Mucosa of gallbladder (tissue), 1 donor: Measurements from ENCODE around the gene HIPK4. TPM values are rescaled to one million over a fixed set of nuclear protein-coding genes. Genes with fewer than 3 reads are reported as not detected.
"Not testable (repeated sequence)": the region's sequence is repeated elsewhere in the genome, so short reads cannot be mapped to it uniquely, and the experiment has no call there.

Experiments
- DNase-seq: peaks from one replicate; pipeline ENCODE4 v3.0.0-alpha.2; 2020; ENCODE audit warnings: low spot score
- total RNA-seq: library from RNA; stranded (reverse); gene quantifications from one replicate; pipeline ENCODE4 v1.2.1, GENCODE V29; 2021
- donor health status: DM: no; HTN: no; CAD: no.

HIPK4 gene
- total RNA-seq, 1 donor from 2014 or later, result not detected

DNA sequence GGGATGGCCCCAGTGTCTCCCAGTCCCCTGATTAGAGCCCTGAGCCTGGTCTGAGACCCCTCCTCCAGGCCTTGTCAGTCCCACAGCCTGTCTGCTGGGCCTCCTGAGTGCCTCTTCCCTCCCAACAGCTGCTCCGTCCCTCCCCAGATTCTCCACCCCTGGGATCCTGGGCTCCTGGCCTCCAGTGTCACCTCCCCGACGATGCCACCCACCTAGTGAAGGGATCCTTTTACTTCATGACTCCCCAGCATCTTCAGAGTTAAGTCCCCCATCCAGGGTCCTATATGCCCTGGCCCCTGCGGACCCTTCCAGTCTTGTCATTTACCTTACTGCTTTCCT, 27.6 kb upstream of the HIPK4 start:
- no peak for DNase-seq

GRCh38 chr19:40416918-40417642, 27.1 kb upstream of the HIPK4 start:
- no peak for DNase-seq

DNA sequence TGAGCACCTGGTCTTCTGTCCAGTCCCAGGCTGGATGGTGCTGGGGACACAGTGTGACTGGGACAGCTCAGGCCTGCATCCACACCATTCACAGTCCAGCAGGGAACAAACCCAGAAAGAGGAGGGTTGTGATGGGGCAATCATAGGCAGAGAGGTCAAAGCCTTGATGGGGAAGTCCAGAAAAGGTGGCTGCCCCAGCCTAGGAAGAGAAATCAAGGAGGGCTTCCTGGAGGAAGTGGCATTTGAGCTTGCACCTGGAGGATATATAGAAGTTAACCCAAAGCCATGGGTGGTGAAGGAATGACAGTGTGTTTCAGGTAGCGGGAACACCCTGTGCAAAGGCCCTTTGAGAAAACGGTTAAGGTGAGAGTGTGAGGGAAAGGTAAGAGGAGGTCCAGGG, 25.8 kb upstream of the HIPK4 start:
- no peak for DNase-seq

DNA sequence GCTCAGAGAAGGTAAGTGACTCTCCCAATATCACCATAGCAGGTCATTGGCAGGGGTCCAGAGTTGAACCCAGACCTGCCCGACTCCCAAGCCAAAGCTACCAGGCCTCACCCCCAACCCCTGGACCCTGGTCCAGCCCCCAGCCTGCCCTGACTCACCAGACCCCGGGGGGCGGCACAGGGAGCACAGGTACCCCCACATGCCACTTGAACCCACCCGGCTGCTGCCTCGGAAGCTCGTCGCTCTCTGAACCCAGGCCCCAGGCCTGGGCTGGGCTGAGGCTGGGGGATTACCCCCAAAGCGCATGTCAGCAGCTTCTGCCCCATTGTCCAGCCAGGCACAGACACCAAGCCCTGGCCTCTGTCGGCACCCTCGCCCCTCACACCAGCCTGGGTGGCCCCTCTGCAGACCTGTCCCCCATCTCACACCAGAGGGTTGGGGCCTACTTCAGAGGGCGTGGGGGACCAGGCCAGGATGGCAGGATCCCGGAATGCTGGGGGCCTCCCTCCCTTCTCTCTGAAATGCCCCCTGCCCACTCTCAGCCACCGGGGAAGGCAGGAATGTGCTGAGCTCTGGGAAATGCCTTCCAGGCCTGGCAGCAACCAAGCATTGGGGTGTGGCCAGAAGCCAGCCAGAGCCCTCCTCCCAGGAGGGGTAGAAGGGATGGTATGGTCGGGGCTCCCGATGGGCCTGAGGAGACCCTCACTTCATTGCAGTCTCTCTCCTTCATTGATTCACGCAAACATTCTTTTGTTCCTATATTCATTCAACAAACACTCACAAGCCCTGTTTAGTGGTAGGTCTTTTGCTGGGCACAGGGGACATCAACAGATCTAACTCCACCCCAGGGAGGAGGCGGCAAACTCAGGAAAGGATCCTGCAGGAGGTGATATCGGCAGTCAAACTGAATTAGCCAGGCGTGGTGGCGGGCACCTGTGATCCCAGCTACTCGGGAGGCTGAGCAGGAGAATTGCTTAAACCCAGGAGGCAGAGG, 24.9 kb upstream of the HIPK4 start:
- no peak for DNase-seq

DNA sequence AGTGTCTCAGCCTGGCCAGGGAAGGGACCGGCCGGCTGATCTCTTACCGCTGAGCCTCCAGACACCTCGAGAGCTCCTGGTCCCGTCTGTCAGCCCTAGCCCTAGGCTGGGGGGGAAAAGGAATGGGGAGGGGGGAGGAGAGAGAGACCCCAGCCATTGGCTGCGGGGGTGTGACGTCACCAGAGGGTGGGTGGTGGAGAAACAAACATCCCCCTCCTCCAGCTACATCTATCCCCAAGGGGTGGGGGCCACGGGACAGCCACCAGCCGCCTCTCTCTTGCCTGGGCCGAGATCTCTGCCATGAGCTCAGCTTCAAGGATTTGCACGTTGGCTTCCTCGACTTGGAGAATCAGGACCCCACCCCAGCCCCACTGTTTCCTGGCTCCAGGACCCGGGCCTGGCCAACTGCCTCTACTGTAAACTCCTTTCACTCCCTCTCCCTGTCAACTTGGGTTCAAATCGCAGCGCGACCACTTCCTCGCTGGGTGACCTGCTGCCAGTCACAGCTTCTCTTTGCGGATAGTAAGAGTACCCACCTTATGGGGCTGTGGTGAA, 23.4 kb upstream of the HIPK4 start, which contains the start of gene PRX:
PRX (minus strand) TSS at position 88 of the 555 bp plus-strand sequence. CDS start 5,446 bp downstream, outside the sequence.
- DNase-seq, result no peak

- DNase-seq, result no peak
Measured at GRCh38 chr19:40412866-40413265, 22.9 kb upstream of the HIPK4 start.

DNA sequence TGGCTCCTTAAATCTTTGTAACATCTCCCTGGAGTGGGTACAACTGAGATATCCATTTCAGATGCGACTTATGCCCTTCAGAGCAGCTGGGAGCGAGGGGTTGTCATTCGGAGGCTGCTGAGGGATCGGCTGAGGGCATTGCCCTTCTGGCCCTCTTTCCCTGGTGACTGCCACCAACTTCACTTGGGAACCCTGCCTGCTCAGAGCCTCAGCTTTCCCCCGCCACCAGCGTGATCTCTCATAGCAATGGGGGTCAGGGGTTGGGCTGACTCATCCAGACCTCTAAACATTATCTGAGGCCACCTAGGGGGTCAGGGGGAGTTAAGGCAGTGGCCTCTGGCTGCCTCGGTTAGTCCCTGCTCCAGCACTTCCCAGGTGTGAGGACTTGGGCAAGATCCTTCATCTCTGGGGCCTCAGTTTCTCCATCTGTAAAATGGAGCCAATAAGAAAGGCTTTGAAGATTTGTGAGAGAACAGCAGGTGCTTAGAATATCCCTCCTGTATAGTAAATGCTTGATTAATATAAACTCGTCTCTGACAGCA, 22.0 kb upstream of the HIPK4 start:
- DNase-seq, result no peak

DNA sequence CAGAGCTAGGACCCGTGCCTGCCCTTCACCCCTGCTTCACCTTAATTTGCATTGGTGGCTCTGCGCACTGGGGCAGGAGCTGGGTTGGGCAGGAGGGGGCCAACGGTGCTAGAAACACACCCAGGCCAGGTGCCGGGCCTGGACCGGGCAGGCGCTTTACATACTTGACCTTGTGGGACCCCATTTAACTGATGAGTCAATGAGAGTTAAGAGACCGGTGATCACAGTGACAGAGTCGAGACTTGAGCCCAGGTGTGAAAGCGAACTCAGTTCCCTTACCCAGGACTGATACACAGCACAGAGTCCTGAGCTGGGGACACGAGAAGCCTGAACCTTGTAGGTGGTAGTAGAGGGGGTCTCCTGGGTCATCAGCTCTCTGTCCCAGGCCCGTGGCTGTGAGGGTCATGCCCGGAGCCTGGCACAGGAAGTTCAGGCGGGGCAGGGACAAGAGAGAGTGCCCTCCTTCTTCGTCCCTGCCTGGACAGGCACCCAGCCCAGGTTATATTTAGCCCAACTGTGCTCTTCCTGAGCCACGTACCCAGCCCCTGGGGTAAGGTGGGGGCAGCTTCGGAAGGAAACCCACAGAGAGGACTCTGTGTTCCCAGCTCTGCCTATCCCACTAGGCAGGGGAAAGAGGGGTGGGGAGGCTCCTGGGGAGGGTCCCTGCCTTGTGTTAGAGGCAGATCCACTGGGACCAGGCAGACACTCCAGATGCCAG, 21.3 kb upstream of the HIPK4 start:
- DNase-seq, result no peak

DNA sequence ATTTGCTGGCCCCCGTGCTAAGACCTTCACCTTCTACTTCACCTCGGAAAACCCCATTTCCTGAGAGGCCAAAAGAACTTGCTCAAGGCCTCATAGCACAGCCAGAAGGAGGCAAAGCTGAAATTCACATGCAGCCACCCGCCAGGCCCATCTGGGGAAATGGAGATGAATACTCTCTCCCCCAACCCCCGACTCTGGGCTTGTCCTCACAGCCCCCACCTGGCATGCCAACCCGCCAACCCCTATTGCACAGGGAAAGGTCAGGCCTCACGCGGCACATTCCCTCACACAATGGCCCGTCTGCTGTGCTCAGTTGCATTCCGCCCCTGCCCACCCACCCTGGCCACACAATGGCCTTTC, 20.0 kb upstream of the HIPK4 start:
- no peak for DNase-seq

DNA sequence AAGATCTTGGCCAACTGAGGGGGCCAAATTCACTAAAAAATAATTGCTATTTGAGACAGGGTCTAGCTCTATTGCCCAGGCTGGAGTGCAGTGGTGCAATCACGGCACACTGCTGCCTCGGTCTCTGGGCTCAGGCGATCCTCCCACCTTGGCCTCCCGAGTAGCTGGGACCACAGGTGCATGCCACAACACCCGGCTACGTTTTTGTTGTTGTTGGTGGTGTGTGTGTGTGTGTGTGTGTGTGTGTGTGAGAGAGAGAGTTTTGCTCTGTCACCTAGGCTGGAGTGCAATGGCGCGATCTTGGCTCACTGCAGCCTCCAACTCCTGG, 18.6 kb upstream of the HIPK4 start:
- DNase-seq, result not testable (repeated sequence)

GRCh38 chr19:40407714-40408597, 18.0 kb upstream of the HIPK4 start:
- no peak for DNase-seq

DNA sequence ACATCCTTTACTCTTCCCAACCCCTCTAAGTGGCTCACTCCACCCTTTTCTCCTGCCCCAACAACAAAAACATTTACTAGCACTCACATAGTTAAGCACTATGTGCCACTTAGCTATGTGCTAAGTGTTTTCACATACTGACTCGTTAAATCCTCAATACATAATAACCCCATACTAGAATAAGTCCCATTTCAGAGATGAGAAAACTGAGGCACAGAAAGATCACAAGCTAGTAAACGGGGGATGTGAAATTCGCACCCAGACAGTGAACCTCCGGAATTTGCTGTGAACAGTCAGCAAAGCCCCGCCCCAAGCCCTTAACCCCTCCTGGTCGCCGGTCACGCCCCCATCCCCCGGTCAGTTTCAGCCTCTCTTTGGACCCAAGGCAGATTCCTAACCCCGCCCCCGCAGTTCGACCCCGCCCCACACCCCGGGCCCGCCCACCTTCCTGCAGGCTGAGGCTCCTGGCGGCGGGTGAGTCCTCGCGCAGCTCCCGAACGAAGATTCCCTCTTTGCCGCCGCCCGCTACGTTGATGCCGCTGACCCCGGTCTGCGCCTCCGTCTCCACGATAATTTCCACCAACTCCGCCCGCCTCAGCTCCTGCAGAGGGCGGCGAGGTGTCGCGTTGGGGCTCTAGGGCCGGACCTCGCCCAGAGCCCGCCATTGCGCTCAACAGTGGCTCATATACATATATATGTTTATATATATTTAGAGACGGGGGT, 13.4 kb upstream of the HIPK4 start:
- DNase-seq, result peak; percentile 87

DNA sequence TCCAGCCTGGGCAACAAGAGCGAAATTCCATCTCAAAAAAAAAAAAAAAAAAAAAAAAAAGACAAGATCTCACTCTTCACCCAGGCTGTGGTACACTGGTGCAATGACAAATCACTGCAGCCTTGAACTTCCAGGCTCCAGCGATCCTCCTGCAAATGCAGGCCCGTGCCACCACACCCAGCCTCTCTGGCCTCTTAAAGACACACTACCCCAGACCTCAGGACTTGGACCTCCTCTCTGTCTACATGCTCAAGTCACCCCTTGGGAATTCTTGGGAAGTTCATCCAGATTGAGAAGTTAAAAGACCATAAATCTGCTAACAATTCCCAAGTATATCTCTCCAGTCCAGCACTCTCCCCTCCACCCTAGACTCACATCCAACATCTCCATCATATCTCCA, 10.6 kb upstream of the HIPK4 start:
- DNase-seq, result no peak

DNA sequence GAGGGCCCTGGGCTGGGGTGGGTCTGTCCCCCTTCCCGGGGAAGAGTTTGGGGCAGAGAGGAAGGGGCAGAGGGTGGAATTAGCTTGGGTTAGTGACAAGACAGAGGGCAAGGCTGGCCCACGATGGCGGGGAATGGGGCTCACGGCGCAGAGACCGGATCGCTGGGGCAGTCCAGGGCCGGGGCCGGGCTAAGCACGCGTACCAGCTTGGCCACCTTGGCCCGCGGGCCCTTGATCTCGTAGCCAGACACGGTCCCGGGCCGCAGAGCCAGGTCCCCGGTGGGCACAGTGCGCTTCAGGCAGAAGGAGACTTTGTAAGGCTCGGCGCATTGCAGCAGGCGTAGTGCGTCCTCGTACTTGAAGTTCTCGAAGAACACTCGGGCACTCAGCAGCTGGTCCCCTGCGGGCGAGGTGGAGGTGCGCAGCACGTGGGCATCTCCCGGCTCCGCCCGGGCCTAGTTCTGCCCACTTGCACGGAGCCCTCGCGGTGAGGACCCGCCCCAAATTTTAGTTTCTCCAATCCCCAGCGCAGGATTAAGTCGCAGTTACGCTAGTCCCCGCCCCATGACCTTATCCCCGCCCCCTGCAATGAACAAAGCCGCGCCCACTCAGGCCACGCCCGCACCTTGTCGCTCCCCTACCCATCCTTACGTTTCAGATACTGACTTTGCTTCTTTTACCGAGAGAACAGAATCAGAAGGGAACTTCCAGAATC, 8.6 kb upstream of the HIPK4 start:
- peak; percentile 53 for DNase-seq

- DNase-seq, result no peak
Measured at GRCh38 chr19:40397568-40397906, 7.6 kb upstream of the HIPK4 start.

DNA sequence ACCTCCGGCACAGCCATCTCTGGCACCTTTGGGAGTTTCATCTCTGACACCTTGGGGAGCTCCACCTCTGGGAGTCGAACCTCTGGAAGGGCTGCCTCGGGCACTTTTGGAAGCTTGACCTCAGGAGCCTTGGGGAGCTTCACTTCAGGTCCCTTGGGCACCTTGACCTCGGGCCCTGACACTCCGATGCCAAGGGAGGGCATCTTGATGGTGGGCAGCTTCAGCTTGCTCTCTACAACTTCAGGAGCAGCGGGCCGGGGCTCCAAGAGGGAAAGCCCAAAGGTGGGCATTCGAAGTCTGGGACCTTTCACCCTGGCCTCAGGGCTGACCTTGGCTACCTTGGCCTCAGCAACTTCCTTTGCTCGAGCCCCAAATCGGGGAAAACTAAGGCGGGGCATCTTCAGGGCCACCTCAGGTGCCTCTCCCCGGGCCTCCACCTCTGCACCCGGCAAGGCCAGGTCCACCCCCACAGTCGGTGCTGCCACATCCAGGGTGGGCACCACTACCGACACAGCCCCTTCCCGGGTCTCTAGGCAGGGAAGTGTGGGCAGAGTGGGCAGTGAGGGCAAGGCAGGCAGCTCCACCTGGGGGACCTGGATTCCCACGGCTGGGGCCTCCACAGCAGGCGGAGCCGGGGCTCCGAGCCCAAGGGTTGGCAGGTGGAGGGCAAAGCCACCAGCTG, 7.0 kb upstream of the HIPK4 start:
- DNase-seq, result no peak

GRCh38 chr19:40395956-40396355, 6.0 kb upstream of the HIPK4 start:
- no peak for DNase-seq

DNA sequence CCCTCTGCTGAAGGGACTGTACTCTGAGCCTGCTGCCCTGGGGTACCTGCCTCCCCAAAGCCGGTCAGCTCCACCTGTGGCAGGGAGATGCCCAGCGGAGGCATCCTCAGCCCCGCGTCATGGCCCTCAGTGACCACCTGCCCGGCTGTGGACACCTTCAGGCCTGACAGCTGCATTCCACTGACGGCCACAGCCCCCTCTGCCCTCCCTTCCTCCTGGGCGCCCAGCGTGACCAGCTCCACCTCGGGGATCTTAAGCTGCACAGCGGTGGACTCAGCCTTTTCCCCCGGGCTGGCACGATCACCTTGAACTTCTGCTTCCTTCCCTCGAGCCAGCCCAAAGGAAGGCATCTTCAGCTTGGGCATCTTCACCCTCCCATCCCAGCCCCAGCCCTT, 4.8 kb upstream of the HIPK4 start:
- no peak for DNase-seq
